GM18520 (cell line): ENCODE results near the gene LSM11.

Experiments
- ATAC-seq: cut with Tn5 transposase; IDR thresholded peaks from one replicate; pipeline ENCODE4 v1.9.1; 2021; ENCODE audit not compliant: unreplicated experiment

The LSM11 gene

GRCh38 chr5:157766902-157767301 is 23.4 kb downstream of the LSM11 start:
- no peak for ATAC-seq

DNA sequence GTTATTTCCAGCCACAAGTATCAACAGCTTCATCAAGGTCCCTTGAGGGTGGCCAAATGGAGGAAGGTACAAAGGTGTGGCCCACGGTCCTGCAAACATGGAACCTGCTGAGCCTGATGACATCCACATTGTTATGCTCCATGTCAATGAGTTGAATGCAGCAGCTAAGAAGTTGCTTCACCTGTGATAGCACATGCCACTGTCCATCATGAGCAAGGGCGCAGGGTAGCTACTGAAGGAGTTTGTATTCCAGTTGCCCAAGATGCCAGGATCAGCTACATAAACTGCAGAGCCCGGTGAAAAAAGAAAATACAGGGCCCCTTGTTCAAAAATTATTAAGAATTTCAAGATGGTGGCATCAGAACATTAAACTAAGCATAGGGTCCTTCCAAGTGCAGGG is 24.2 kb downstream of the LSM11 start:
- ATAC-seq = no peak

DNA sequence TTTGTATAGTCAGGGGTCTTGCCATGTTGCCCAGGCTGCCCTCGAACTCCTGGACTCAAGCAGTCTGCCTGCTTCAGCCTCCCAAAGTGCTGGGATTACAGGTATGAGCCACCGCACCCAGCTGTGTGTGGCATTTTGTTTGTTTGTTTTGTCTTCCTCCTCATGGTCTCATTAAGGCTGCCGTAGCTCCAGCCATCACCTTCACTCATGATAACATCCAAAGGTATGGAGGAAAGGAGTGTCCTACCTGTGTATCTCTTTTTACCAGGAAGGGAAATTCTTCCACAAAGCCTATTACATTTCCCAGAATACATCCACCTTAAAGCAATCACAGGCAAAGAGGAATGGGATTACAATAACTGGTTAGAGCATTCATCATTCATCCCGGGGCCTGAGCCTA is 27.2 kb downstream of the LSM11 start:
- no peak for ATAC-seq

GRCh38 chr5:157772127-157772526 is 28.6 kb downstream of the LSM11 start:
- ATAC-seq = no peak

DNA sequence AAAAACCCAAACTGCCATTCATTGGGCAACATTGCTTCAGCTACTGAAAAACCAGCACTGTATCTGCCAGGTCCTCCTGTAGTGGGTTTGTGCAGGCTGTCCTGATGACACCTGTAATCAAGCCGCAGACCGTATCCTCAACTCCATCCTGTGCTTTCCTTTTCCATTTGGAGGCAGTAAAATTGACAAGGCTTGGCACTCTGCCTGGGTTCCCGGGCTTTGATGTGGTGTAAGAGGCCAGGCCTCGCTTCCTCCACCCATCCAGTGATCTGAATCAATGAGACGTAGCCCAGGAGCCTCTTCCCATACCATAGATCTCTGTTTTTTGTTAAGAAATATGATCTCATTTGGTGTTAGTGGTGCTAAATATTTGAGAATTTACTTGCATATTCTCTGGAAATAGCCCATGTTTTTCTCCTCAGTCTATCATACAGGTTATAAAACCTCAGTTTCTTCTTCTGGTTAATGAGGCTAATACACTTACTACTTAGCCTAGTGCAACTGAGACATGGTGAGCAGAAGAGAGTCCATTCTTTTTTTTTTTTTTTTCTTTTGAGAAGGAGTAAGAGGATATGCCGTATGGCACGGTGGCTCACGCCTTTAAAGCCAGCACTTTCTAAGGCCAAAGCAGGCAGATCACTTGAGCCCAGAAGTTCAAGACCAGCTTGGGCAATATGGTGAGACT is 34.8 kb downstream of the LSM11 start:
- ATAC-seq = no peak

GRCh38 chr5:157779221-157779620 is 35.7 kb downstream of the LSM11 start:
- no peak for ATAC-seq

DNA sequence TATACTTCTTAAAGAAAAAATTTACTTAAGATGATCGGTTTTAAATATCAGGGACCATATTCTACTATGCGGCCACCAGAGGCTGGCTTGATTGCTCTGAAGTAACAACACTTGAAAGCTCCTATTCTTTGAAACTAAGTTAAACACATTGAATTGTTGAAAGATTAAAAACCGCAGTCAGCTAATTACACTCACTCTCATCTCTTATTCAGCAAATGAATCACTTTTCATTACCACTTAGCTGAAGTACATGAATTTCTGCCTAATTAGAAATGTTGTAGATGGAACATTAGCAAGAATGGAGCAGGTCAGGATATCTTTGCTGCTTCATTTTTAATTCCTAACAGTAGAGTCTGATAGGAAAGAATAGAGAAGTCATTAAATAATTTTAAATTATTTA is 42.3 kb downstream of the LSM11 start:
- no peak for ATAC-seq

- no peak for ATAC-seq
These were observed 49.8 kb downstream of the LSM11 start for GRCh38 chr5:157793301-157793700.

- no peak for ATAC-seq
These were observed 56.1 kb downstream of the LSM11 start for GRCh38 chr5:157799578-157799977.

- ATAC-seq = no peak
These were observed 56.6 kb downstream of the LSM11 start for GRCh38 chr5:157800137-157800536.

GRCh38 chr5:157802736-157803135 is 59.2 kb downstream of the LSM11 start:
- no peak for ATAC-seq

DNA sequence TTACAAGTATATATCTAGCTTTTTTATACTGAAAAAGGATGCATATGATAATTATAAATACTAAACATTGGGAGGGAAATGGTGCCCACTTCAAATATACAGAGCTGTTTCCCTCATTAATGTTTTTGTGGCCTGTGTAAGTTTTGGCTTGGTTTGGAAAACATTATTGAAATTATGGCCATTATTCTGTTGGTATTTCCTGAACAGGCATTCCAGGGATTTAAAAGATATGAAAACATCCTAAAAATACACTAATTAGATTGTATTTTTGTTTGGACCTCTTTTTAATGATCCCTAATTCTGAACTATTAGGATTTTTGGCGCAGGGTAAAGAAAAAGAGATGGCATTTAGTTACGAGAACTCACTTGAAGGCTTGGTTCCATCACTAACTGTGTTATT is 64.5 kb downstream of the LSM11 start:
- no peak for ATAC-seq
